Neural cell (in vitro differentiated cells): ENCODE measurements around the gene MAPRE3. TPM values are rescaled to one million over a fixed set of nuclear protein-coding genes. Genes with fewer than 3 reads are reported as not detected.

Experiments used
- H2AFZ ChIP-seq: fragments of 200-600, 300-800 bp; sonication (generic), shearing (Covaris generic); 2 replicates; pipeline ENCODE4 v1.6.0; 2014; ENCODE audit warnings: low read depth, mild to moderate bottlenecking, antibody characterized with exemption, low read length, moderate library complexity
- H3F3A ChIP-seq: fragments of 200-600 bp; shearing (Covaris generic); 2 replicates; pipeline ENCODE4 v1.6.1; 2016; ENCODE audit warnings: mild to moderate bottlenecking, moderate library complexity, mixed read lengths, antibody characterized with exemption, low read length; ENCODE audit not compliant: insufficient read depth, poor library complexity, severe bottlenecking
- H3K27ac ChIP-seq: fragments of 200-600, 300-800 bp; sonication (generic), shearing (Covaris generic); 2 replicates; pipeline ENCODE4 v1.5.1; 2014; ENCODE audit warnings: mild to moderate bottlenecking, low read length, moderate library complexity
- H3K27me3 ChIP-seq: fragments of 300-800, 200-600 bp; sonication (generic), shearing (Covaris generic); 2 replicates; pipeline ENCODE4 v1.6.0; 2014; ENCODE audit warnings: mild to moderate bottlenecking, low read depth, low read length, moderate library complexity; ENCODE audit not compliant: insufficient read depth
- H3K36me3 ChIP-seq: fragments of 300-800, 200-600 bp; sonication (generic), shearing (Covaris generic); 2 replicates; pipeline ENCODE4 v1.5.1; 2014; ENCODE audit warnings: mild to moderate bottlenecking, antibody characterized with exemption, low read length, moderate library complexity; ENCODE audit not compliant: insufficient read depth
- H3K4me2 ChIP-seq: fragments of 300-800, 200-600 bp; sonication (generic), shearing (Covaris generic); 2 replicates; pipeline ENCODE4 v1.6.0; 2014; ENCODE audit warnings: mild to moderate bottlenecking, low read length
- H3K4me3 ChIP-seq: fragments of 300-800, 200-600 bp; sonication (generic), shearing (Covaris generic); 2 replicates; pipeline ENCODE4 v1.5.1; 2014; ENCODE audit warnings: mild to moderate bottlenecking, low read length, moderate library complexity
- H3K79me2 ChIP-seq: fragments of 200-600 bp; shearing (Covaris generic); replicated peaks from 2 replicates; pipeline ENCODE4 v1.6.0; 2014; ENCODE audit warnings: mild to moderate bottlenecking, low read length, moderate library complexity; ENCODE audit not compliant: insufficient read depth
- H3K9ac ChIP-seq: fragments of 300-800, 200-600 bp; sonication (generic), shearing (Covaris generic); 2 replicates; pipeline ENCODE4 v1.6.1; 2016; ENCODE audit warnings: mild to moderate bottlenecking, low read length, mixed read lengths
- H3K9me2 ChIP-seq: fragments of 200-600 bp; shearing (Covaris generic); 2 replicates; pipeline ENCODE4 v1.6.1; 2016; ENCODE audit warnings: mild to moderate bottlenecking, low read length, mixed read lengths; ENCODE audit not compliant: insufficient read depth
- H3K9me3 ChIP-seq: fragments of 200-600, 300-800 bp; sonication (generic), shearing (Covaris generic); 2 replicates; pipeline ENCODE4 v1.6.1; 2016; ENCODE audit warnings: mild to moderate bottlenecking, mixed run types, low read length, moderate library complexity, mixed read lengths
- H4K20me1 ChIP-seq: fragments of 200-600 bp; shearing (Covaris generic); 2 replicates; pipeline ENCODE4 v1.6.1; 2016; ENCODE audit warnings: mild to moderate bottlenecking, mixed run types; ENCODE audit not compliant: insufficient read depth
- EZH2 ChIP-seq: fragments of 200-600, 300-800 bp; shearing (Covaris generic), sonication (generic); IDR thresholded peaks from 2 replicates; pipeline ENCODE4 v1.6.1; 2014; ENCODE audit warnings: antibody characterized with exemption, low read length, borderline replicate concordance, mild to moderate bottlenecking; ENCODE audit not compliant: insufficient read depth, poor library complexity, severe bottlenecking
- MXI1 ChIP-seq: fragments of 450-650 bp; conservative IDR thresholded peaks from 2 replicates; pipeline ENCODE4 v1.6.1; 2014; ENCODE audit warnings: antibody characterized with exemption, mild to moderate bottlenecking; ENCODE audit not compliant: poor library complexity, severe bottlenecking
- POLR2AphosphoS5 ChIP-seq: IDR thresholded peaks from 2 replicates; pipeline ENCODE4 v1.6.1; 2012
- RAD21 ChIP-seq: fragments of 450-650 bp; conservative IDR thresholded peaks from 2 replicates; pipeline ENCODE4 v1.6.1; 2014; ENCODE audit warnings: antibody characterized with exemption, mild to moderate bottlenecking, moderate library complexity
- SMC3 ChIP-seq: fragments of 450-650 bp; conservative IDR thresholded peaks from 2 replicates; pipeline ENCODE4 v1.6.1; 2014; ENCODE audit warnings: antibody characterized with exemption, mild to moderate bottlenecking, moderate library complexity; ENCODE audit not compliant: poor library complexity
- polyA plus RNA-seq: library from polyadenylated mRNA; depleted of rRNA; stranded (reverse); fragments of >200 nt; gene quantifications from 2 replicates; pipeline ENCODE4 v1.2.3, GENCODE V29; 2014
- TF ChIP-seq, protein P1 (sequence below): fragments of 450-650 bp; IDR thresholded peaks from 2 replicates; pipeline ENCODE4 v1.5.1; 2014; ENCODE audit warnings: antibody characterized with exemption, mild to moderate bottlenecking, moderate library complexity; ENCODE audit not compliant: poor library complexity, severe bottlenecking
- TF ChIP-seq, protein P2 (sequence below): IDR thresholded peaks from 2 replicates; pipeline ENCODE4 v1.6.1; 2012; ENCODE audit warnings: borderline replicate concordance

Gene MAPRE3
- polyA plus RNA-seq, 1 donor from 2014 or later: 69.2 TPM

DNA sequence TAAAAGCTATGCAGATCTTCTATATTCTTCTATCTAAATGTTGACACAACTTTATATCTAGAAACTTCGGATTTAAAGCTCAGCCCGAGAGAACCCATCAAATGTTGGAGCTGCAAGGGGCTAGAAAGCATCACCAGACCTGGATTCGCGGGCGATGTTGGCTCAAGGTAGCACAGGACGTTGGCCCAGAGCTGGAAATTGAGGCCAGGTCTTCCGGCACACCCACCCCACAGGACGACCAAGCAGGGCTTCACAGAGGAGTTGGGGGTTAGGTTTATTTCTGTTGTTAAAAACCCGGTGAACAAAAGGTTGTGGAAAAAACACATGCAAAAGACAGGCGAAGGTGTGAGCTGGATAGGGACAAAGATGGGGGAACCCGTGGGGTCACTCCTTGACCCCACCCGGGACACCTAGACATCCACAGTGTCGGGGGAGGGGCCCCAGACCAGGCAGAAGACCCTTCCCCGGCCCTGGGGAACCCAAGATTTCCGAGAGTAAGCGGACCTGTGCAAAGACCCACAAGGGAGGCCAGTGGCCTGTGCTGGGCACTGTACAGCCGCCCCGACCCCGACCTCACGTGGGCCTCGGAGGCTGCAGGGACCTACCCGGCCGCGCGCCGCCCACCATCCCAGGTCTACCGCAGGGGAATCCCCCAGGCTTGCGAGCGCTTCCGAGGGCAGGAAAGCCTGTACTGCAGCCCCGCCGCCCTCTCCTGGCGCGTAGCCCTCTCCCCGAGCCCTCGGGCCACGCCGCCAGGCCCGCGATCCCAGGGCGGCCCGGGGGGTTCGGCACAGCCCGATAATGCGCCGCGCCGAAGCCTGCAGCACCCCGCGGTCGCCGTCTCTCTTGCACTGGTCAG lies 79.2 kb downstream of the MAPRE3 start:
- Histone ChIP-seq H3K79me2 (peaks cover 7% of the 10 kb centered on the region), H3K4me3 (peak overlapping the region; percentile 89), H3F3A (peaks cover 6% of the 10 kb centered on the region), H3K27me3 (no peaks in the 10 kb centered on the region), H3K9ac (peak overlapping the region; percentile 92), H3K27ac (peak overlapping the region; percentile 90), H2AFZ (peak overlapping the region; percentile 75), H3K4me2 (peak overlapping the region; percentile 43), H3K9me3 (no peaks in the 10 kb centered on the region), H3K36me3 (no peaks in the 10 kb centered on the region), H4K20me1 (no peaks in the 10 kb centered on the region), H3K9me2 (no peaks in the 10 kb centered on the region)
- peak; percentile 64 for TF ChIP-seq MXI1
- TF ChIP-seq, protein P1, sequence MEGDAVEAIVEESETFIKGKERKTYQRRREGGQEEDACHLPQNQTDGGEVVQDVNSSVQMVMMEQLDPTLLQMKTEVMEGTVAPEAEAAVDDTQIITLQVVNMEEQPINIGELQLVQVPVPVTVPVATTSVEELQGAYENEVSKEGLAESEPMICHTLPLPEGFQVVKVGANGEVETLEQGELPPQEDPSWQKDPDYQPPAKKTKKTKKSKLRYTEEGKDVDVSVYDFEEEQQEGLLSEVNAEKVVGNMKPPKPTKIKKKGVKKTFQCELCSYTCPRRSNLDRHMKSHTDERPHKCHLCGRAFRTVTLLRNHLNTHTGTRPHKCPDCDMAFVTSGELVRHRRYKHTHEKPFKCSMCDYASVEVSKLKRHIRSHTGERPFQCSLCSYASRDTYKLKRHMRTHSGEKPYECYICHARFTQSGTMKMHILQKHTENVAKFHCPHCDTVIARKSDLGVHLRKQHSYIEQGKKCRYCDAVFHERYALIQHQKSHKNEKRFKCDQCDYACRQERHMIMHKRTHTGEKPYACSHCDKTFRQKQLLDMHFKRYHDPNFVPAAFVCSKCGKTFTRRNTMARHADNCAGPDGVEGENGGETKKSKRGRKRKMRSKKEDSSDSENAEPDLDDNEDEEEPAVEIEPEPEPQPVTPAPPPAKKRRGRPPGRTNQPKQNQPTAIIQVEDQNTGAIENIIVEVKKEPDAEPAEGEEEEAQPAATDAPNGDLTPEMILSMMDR: no peak

DNA sequence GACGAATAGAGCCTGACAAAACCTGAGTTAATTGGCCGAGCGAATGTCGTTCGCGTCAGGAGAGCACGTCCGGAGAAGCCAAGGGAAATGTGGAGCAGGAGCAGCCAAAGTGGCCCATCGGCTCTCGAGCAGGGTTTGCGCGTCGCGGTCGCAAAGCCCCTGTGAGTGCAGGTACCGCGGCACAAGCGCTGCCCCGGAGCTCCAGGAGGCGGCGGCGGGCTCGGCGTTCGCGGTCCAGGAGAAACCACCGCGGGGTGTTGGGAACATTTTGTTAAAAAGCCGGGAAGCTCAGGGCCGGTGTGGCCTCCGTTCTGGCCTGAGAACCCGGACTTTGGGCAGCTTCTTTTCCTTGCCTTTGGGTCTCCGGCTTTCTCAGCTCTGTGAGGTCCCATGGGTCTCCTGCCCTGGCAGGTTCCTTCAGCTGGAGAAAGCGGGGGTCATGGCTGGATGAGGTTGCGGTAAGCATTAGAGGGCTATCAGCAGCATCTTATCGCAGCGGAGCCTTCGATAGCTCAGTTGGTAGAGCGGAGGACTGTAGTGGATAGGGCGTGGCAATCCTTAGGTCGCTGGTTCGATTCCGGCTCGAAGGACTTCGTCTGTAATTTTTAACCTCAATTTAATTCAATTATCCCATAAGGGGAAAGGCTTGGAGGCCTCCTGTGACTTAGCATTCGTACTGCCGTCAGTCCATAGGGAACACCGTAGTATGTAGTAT lies 80.0 kb downstream of the MAPRE3 start:
- no peaks in the 10 kb centered on the region for H3K9me3 ChIP-seq
- peak overlapping the region; percentile 75 for H2AFZ ChIP-seq
- peak overlapping the region; percentile 89 for H3K4me3 ChIP-seq
- no peaks in the 10 kb centered on the region for H3K27me3 ChIP-seq
- H3F3A ChIP-seq: peaks cover 6% of the 10 kb centered on the region
- peak overlapping the region; percentile 44 for H3K4me2 ChIP-seq
- peak overlapping the region; percentile 92 for H3K9ac ChIP-seq
- peak overlapping the region; percentile 90 for H3K27ac ChIP-seq
- H4K20me1 ChIP-seq: no peaks in the 10 kb centered on the region
- TF ChIP-seq EZH2 (no peak), RAD21 (peak; percentile 8), SMC3 (peak; percentile 59), POLR2AphosphoS5 (peak; percentile 48), MXI1 (no peak)
- TF ChIP-seq, protein P1: peak; percentile 67
- TF ChIP-seq, protein P2, sequence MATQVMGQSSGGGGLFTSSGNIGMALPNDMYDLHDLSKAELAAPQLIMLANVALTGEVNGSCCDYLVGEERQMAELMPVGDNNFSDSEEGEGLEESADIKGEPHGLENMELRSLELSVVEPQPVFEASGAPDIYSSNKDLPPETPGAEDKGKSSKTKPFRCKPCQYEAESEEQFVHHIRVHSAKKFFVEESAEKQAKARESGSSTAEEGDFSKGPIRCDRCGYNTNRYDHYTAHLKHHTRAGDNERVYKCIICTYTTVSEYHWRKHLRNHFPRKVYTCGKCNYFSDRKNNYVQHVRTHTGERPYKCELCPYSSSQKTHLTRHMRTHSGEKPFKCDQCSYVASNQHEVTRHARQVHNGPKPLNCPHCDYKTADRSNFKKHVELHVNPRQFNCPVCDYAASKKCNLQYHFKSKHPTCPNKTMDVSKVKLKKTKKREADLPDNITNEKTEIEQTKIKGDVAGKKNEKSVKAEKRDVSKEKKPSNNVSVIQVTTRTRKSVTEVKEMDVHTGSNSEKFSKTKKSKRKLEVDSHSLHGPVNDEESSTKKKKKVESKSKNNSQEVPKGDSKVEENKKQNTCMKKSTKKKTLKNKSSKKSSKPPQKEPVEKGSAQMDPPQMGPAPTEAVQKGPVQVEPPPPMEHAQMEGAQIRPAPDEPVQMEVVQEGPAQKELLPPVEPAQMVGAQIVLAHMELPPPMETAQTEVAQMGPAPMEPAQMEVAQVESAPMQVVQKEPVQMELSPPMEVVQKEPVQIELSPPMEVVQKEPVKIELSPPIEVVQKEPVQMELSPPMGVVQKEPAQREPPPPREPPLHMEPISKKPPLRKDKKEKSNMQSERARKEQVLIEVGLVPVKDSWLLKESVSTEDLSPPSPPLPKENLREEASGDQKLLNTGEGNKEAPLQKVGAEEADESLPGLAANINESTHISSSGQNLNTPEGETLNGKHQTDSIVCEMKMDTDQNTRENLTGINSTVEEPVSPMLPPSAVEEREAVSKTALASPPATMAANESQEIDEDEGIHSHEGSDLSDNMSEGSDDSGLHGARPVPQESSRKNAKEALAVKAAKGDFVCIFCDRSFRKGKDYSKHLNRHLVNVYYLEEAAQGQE: no peak
- H3K9me2 ChIP-seq: no peaks in the 10 kb centered on the region
- H3K79me2 ChIP-seq: peaks cover 7% of the 10 kb centered on the region
- no peaks in the 10 kb centered on the region for H3K36me3 ChIP-seq
